Endothelial cell of umbilical vein (primary cell): ENCODE data around the gene ATP11C. TPM values are rescaled to one million over a fixed set of nuclear protein-coding genes. Genes with fewer than 3 reads are reported as not detected.

Experiments used
- BruUV-seq: library from RNA; stranded (reverse); fragments of 400-500 nt; replicated peaks from 2 replicates; lab custom pipeline; 2021; lab: Mats Ljungman, UMichigan
- CTCF ChIA-PET: fragments of 300-600, 350-600 bp; sonication (Branson Sonifier 250); formaldehyde crosslinking; loops from one replicate; lab custom pipeline; 2021; ENCODE audit warnings: antibody characterized with exemption, inconsistent platforms; lab: Charles Lee
- POLR2A ChIA-PET: fragments of 300-600, 350-600 bp; sonication (Branson Sonifier 250); formaldehyde crosslinking; loops from one replicate; lab custom pipeline; 2021; ENCODE audit warnings: antibody characterized with exemption, inconsistent platforms; lab: Charles Lee
- DNase-seq: peaks from one replicate; pipeline ENCODE4 v3.0.0-alpha.2; 2011; ENCODE audit warnings: low read depth, low spot score
- FAIRE-seq: peaks from 2 replicates; lab custom pipeline; 2011; peaks lifted over from hg19 to GRCh38; lab: Jason Lieb, UNC
- H2AFZ ChIP-seq: 2 replicates; pipeline ENCODE4 v1.6.0; 2012; ENCODE audit warnings: low read depth, low read length, control low read depth, inconsistent platforms
- H3K27ac ChIP-seq: 2 replicates; pipeline ENCODE4 v1.5.1; 2011; ENCODE audit warnings: low read depth, mild to moderate bottlenecking, control low read depth, low read length, moderate library complexity; ENCODE audit not compliant: insufficient read depth
- H3K27me3 ChIP-seq, 2 experiments: 2 replicates each; pipeline versions ENCODE4 v1.6.0 to v1.6.1; 2011; ENCODE audit warnings: low read length in 2 of 2, mixed read lengths in 1 of 2; ENCODE audit not compliant: control insufficient read depth in 2 of 2, insufficient read depth in 2 of 2
- H3K36me3 ChIP-seq, 2 experiments: 2 replicates in 1 of 2; 3 replicates in 1 of 2; pipeline ENCODE4 v1.5.1; 2011; ENCODE audit warnings: low read length in 2 of 2, mild to moderate bottlenecking in 1 of 2, moderate library complexity in 1 of 2; ENCODE audit not compliant: control insufficient read depth in 2 of 2, insufficient read depth in 2 of 2; ENCODE audit errors: extremely low read depth in 1 of 2
- H3K4me1 ChIP-seq: 3 replicates; pipeline ENCODE4 v1.5.1; 2011; ENCODE audit warnings: mild to moderate bottlenecking, low read length; ENCODE audit not compliant: control insufficient read depth, insufficient read depth; ENCODE audit errors: extremely low read depth
- H3K4me2 ChIP-seq: 2 replicates; pipeline ENCODE4 v1.6.1; 2011; ENCODE audit warnings: low read length, control low read depth, mixed read lengths; ENCODE audit not compliant: insufficient read depth
- H3K4me3 ChIP-seq, 3 experiments: fragments of 200-600 bp in 1 of 3; sonication (generic), shearing (Covaris generic) in 1 of 3; replicated peaks in 1 of 3; 2 replicates each; pipeline ENCODE4 v1.5.1; 2011 to 2016; ENCODE audit warnings: control low read depth in 3 of 3, low read length in 3 of 3, mild to moderate bottlenecking in 2 of 3, inconsistent platforms in 1 of 3, low read depth in 1 of 3, moderate library complexity in 1 of 3; ENCODE audit not compliant: insufficient read depth in 1 of 3
- H3K79me2 ChIP-seq: 2 replicates; pipeline ENCODE4 v1.6.0; 2012; ENCODE audit warnings: low read length, inconsistent platforms; ENCODE audit not compliant: control insufficient read depth, insufficient read depth
- H3K9ac ChIP-seq: replicated peaks from 2 replicates; pipeline ENCODE3; 2011; ENCODE audit warnings: low read length, control low read depth; ENCODE audit not compliant: insufficient read depth; ENCODE audit errors: extremely low read depth
- H3K9me1 ChIP-seq: replicated peaks from 3 replicates; pipeline ENCODE4 v1.6.0; 2011; ENCODE audit warnings: mild to moderate bottlenecking, low read length; ENCODE audit not compliant: control insufficient read depth, insufficient read depth; ENCODE audit errors: extremely low read depth
- H3K9me3 ChIP-seq: replicated peaks from 2 replicates; pipeline ENCODE4 v1.5.1; 2012; ENCODE audit warnings: low read length, inconsistent platforms; ENCODE audit not compliant: control insufficient read depth, insufficient read depth
- H4K20me1 ChIP-seq: replicated peaks from 2 replicates; pipeline ENCODE3; 2011; ENCODE audit warnings: mild to moderate bottlenecking, low read length; ENCODE audit not compliant: control insufficient read depth, insufficient read depth; ENCODE audit errors: extremely low read depth
- CTCF ChIP-seq, 2 donors: IDR thresholded peaks; 1 replicate in 1 of 2; 2 replicates in 1 of 2; pipeline ENCODE4 v1.5.1; 2011; ENCODE audit warnings: low read length in 2 of 2, mild to moderate bottlenecking in 2 of 2, moderate library complexity in 2 of 2, control low read depth in 1 of 2, inconsistent platforms in 1 of 2, low read depth in 1 of 2; ENCODE audit not compliant: insufficient read depth in 1 of 2; ENCODE audit errors: extremely low read depth in 1 of 2
- EZH2 ChIP-seq: IDR thresholded peaks from 2 replicates; pipeline ENCODE4 v1.6.1; 2012; ENCODE audit warnings: borderline replicate concordance, low read depth, mild to moderate bottlenecking, moderate library complexity, low read length, inconsistent platforms; ENCODE audit not compliant: severe bottlenecking
- FOS ChIP-seq: IDR thresholded peaks from 2 replicates; pipeline ENCODE4 v1.6.1; 2011; ENCODE audit warnings: mild to moderate bottlenecking, low read length, moderate library complexity, borderline replicate concordance; ENCODE audit not compliant: insufficient read depth
- GATA2 ChIP-seq: IDR thresholded peaks from 2 replicates; pipeline ENCODE4 v1.7.0; 2011; ENCODE audit warnings: low read depth, mild to moderate bottlenecking, moderate library complexity, mixed read lengths, low read length; ENCODE audit not compliant: insufficient read length, insufficient read depth
- JUN ChIP-seq: IDR thresholded peaks from 2 replicates; pipeline ENCODE4 v1.6.1; 2011; ENCODE audit warnings: borderline replicate concordance, low read depth; ENCODE audit not compliant: insufficient read length, insufficient read depth
- MAX ChIP-seq: IDR thresholded peaks from 2 replicates; pipeline ENCODE4 v1.6.1; 2011; ENCODE audit not compliant: insufficient read depth, insufficient read length
- MYC ChIP-seq: IDR thresholded peaks from one replicate; pipeline ENCODE4 v1.6.1; 2011; ENCODE audit warnings: mild to moderate bottlenecking, low read depth, low read length
- POLR2A ChIP-seq: IDR thresholded peaks from 2 replicates; pipeline ENCODE4 v1.6.1; 2012; ENCODE audit warnings: low read depth, mild to moderate bottlenecking, control low read depth, low read length
- POLR2AphosphoS5 ChIP-seq: IDR thresholded peaks from 2 replicates; pipeline ENCODE4 v1.6.1; 2012; ENCODE audit warnings: low read depth, mild to moderate bottlenecking, control low read depth, low read length, moderate library complexity; ENCODE audit not compliant: insufficient read depth
- dilution Hi-C: fragments of 300-500 bp; cut with MboI; formaldehyde crosslinking; loops from one replicate; pipeline ENCODE4 v1.15.0; 2019; ENCODE audit warnings: low sequenced_read_pairs; ENCODE audit not compliant: extremely low pct_ligation_motif_present
- intact Hi-C: fragments of 100-400 bp; cut with micrococcal nuclease; formaldehyde crosslinking; loops from one replicate; pipeline ENCODE4 v1.10.0; 2022
- polyA plus RNA-seq, 4 experiments: library from polyadenylated mRNA; depleted of rRNA in 3 of 4; stranded (reverse) in 3 of 4; unstranded in 1 of 4; fragments of >200 nt; gene quantifications; 2 replicates each; pipeline versions ENCODE4 v1.2.1 to v1.2.3, GENCODE V29; 2011 to 2012; ENCODE audit warnings: missing spikeins in 1 of 4
- total RNA-seq: library from RNA; stranded (reverse); gene quantifications from 2 replicates; pipeline ENCODE4 v1.2.3, GENCODE V29; 2021

ATP11C gene
- total and polyA plus RNA-seq, 2 donors (not counting 3 experiments of a cell fraction or from before 2014, with no cell fraction given), result 9.1 to 31.8 TPM

GRCh38 chrX:139929876-139930275 lies 3.0 kb downstream of the ATP11C start:
- CTCF ChIA-PET, result interaction anchor here (1.5 kb wide), 1 partner anchor 47 kb away, joined by 4 read pairs; no protein-coding TSS in a partner anchor
- H3K9ac ChIP-seq, result no peak overlapping the region
- H3K36me3 ChIP-seq, result no peaks in the 10 kb centered on the region
- no peak overlapping the region for H3K4me3 ChIP-seq
- DNase-seq (no peak), FAIRE-seq (no peak)
- H3K9me3 ChIP-seq, result no peaks in the 10 kb centered on the region
- no peak for TF ChIP-seq EZH2
- TF ChIP-seq MYC, result no peak
- TF ChIP-seq MAX, result no peak
- peaks cover 61% of the 10 kb centered on the region for H3K79me2 ChIP-seq
- H3K27me3 ChIP-seq, result no peaks in the 10 kb centered on the region
- H4K20me1 ChIP-seq, result peaks cover 2% of the 10 kb centered on the region
- no peak overlapping the region for H3K27ac ChIP-seq
- H2AFZ ChIP-seq, result no peak overlapping the region
- POLR2A ChIA-PET, result no interaction called here
- no peak overlapping the region for H3K4me2 ChIP-seq
- no peaks in the 10 kb centered on the region for H3K9me1 ChIP-seq
- intact Hi-C loops (loop anchor here (5.0 to 10.0 kb wide), 2 partner anchors 168 to 195 kb away; no protein-coding TSS in a partner anchor), dilution Hi-C loops (no loop called here)
- BruUV-seq, result no TSS peak
- H3K4me1 ChIP-seq, result peaks cover 23% of the 10 kb centered on the region

- Histone ChIP-seq H2AFZ (no peak overlapping the region), H3K9me1 (no peaks in the 10 kb centered on the region), H3K4me1 (peaks cover 29% of the 10 kb centered on the region), H3K79me2 (peaks cover 62% of the 10 kb centered on the region), H3K36me3 (no peaks in the 10 kb centered on the region), H3K9me3 (no peaks in the 10 kb centered on the region), H3K4me3 (no peak overlapping the region), H3K27ac (peak overlapping the region; percentile 65), H4K20me1 (no peaks in the 10 kb centered on the region), H3K9ac (no peak overlapping the region), H3K27me3 (no peaks in the 10 kb centered on the region), H3K4me2 (no peak overlapping the region)
- dilution Hi-C loops, result no loop called here
- FAIRE-seq, result peak; percentile 86
- POLR2A ChIA-PET, result interaction anchor here (0.6 kb wide), 1 partner anchor 62 kb away, joined by 4 read pairs; no protein-coding TSS in a partner anchor
- peak; percentile 89 for DNase-seq
- TF ChIP-seq POLR2A, result no peak
- no peak for TF ChIP-seq MYC
- TF ChIP-seq POLR2AphosphoS5, result no peak
- TF ChIP-seq GATA2, result no peak
- no peak for TF ChIP-seq CTCF (IDR thresholded peaks at IDR 0.05; ENCODE audit: extremely low read depth in 1 of 2, insufficient read depth in 1 of 2, low read depth in 1 of 2, low read length in 2 of 2)
- TF ChIP-seq EZH2, result no peak
- TF ChIP-seq FOS, result no peak
- no peak for TF ChIP-seq JUN
- no peak for TF ChIP-seq MAX
- intact Hi-C loops, result loop anchor here (1.0 kb wide), 1 partner anchor 43 kb away; no protein-coding TSS in a partner anchor
- CTCF ChIA-PET, result interaction anchor here (0.5 to 1.7 kb wide), 3 partner anchors 10 to 125 kb away, joined by 3 to 5 read pairs (median 4); no protein-coding TSS in a partner anchor
- no TSS peak for BruUV-seq
Measured at GRCh38 chrX:139924696-139925095, 8.2 kb downstream of the ATP11C start.
